C4-2B (cell line): ENCODE measurements around the gene INPP4B.

ENCODE experiments used
- H3K27ac ChIP-seq: fragments of 450-650 bp; 2 replicates; pipeline ENCODE4 v1.5.1; 2017
- CTCF ChIP-seq: fragments of 450-650 bp; conservative IDR thresholded peaks from 2 replicates; pipeline ENCODE4 v1.5.1; 2017; ENCODE audit warnings: mild to moderate bottlenecking
- ZFX ChIP-seq: fragments of 450-650 bp; IDR thresholded peaks from 2 replicates; pipeline ENCODE4 v1.6.1; 2017

Gene INPP4B

DNA sequence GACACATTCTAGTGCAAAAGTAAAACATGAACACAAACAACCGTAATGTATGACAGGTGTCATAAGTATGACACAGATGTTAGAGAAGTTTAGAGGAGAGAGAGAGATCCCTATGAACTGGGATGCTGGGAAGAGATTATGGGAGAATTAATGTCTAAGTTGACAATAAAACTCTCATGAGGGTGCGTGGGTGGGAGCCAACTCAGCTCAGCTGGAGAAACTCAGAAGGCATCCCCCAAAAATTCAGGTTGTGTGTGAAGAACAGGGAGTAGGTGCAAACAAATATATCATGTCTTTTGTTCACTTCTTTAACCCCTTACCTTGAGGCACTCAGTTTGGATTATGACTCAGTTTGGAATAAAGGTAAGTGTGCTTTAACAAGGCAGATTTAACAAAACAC, 484.1 kb downstream of the INPP4B start:
- no peak for TF ChIP-seq CTCF
- no peak for TF ChIP-seq ZFX

GRCh38 chr4:142360657-142361056, 485.4 kb downstream of the INPP4B start:
- no peak overlapping the region for H3K27ac ChIP-seq
- TF ChIP-seq CTCF: no peak
- TF ChIP-seq ZFX: no peak

More for the DNA sequence above, 484.1 kb downstream of the INPP4B start:
- H3K27ac ChIP-seq: no peak overlapping the region

GRCh38 chr4:142358656-142359055, 487.4 kb downstream of the INPP4B start:
- no peak overlapping the region for H3K27ac ChIP-seq
- TF ChIP-seq ZFX: no peak
- no peak for TF ChIP-seq CTCF

DNA sequence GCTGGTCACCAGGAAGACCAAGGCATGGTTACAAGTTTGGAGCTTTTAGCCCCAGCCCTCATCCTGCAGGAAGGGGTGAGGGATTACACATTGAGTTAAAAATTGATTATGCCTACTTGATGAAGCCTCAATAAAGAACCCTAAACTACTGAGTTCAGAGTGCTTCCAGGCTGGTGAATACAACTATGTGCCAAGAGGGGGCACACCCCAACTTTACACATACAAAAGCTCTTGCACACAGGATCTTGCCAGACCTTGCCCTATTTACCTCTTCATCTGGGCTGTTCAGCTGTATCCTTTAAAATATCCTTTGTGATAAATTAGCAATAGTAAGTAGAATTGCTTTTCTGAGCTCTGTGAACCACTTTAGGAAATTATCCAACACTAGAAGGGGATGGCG, 489.3 kb downstream of the INPP4B start:
- TF ChIP-seq ZFX (no peak), CTCF (no peak)
- H3K27ac ChIP-seq: no peak overlapping the region

GRCh38 chr4:142356118-142356759, 489.9 kb downstream of the INPP4B start:
- no peak for TF ChIP-seq CTCF
- no peak for TF ChIP-seq ZFX
- H3K27ac ChIP-seq: no peak overlapping the region

DNA sequence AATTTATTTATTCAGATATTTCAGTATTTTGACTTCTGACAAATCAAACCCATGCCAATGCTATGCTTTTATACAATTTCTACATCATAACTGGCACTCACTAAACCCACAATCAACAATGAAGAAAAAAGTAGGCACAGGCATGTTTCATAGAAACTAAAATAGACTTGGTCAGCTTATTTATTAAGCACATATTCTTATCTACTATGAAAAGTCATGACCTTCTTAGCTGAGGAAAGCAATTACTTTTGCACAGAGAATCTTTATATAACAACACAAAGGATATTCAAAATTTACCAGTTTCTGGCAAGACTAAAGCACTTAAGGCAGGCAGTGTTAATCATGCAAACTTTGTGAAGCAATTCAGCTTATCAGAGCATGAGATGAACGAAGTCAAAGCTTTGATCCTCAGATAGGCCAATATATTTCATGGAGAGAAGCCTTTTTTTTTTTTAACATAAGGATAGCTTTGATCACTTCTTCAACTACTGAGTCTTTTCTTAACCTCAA, 490.6 kb downstream of the INPP4B start:
- no peak overlapping the region for H3K27ac ChIP-seq
- TF ChIP-seq CTCF (no peak), ZFX (no peak)

GRCh38 chr4:142354794-142355420, 491.2 kb downstream of the INPP4B start:
- H3K27ac ChIP-seq: no peak overlapping the region
- no peak for TF ChIP-seq CTCF
- TF ChIP-seq ZFX: no peak
